AG04449 (cell line): Measurements from ENCODE around the gene CAMSAP1.

Source experiments
- CTCF ChIA-PET: fragments of 350-600 bp; formaldehyde crosslinking; extraction: SDS; loops from one replicate; lab custom pipeline; 2021; ENCODE audit warnings: antibody characterized with exemption; lab: Yijun Ruan, JAX
- POLR2A ChIA-PET: fragments of 400-600, 350-600 bp; formaldehyde crosslinking; extraction: SDS; loops from one replicate; lab custom pipeline; 2020; ENCODE audit warnings: antibody characterized with exemption, inconsistent platforms; lab: Yijun Ruan, JAX
- DNase-seq: peaks from one replicate; pipeline ENCODE4 v3.0.0-alpha.2; 2010; ENCODE audit warnings: low read depth, low spot score
- H3K4me3 ChIP-seq: 2 replicates; pipeline ENCODE4 v1.5.1; 2011; ENCODE audit warnings: low read depth, mild to moderate bottlenecking, control low read depth, low read length
- CTCF ChIP-seq: IDR thresholded peaks from one replicate; pipeline ENCODE4 v1.5.1; 2011; ENCODE audit warnings: mild to moderate bottlenecking, moderate library complexity, low read length, control low read depth, inconsistent platforms; ENCODE audit not compliant: insufficient read depth; ENCODE audit errors: missing control alignments

The CAMSAP1 gene

GRCh38 chr9:135929656-135930445 lies 22.5 kb upstream of the CAMSAP1 start:
- POLR2A ChIA-PET = interaction anchor here (0.6 kb wide), 1 partner anchor 22 kb away, joined by 3 read pairs; the partner anchor contains the start of gene CAMSAP1
- TF ChIP-seq CTCF = no peak
- H3K4me3 ChIP-seq = no peak overlapping the region
- DNase-seq = no peak
- CTCF ChIA-PET = interaction anchor here (1.1 kb wide), 1 partner anchor 66 kb away, joined by 3 read pairs; no protein-coding TSS in a partner anchor

- TF ChIP-seq CTCF = no peak
- DNase-seq = no peak
- CTCF ChIA-PET = interaction anchor here (1.1 kb wide), 1 partner anchor 65 kb away, joined by 3 read pairs; no protein-coding TSS in a partner anchor
- POLR2A ChIA-PET = interaction anchor here (0.7 kb wide), 1 partner anchor 821 kb away, joined by 3 read pairs; no protein-coding TSS in a partner anchor
- H3K4me3 ChIP-seq = no peak overlapping the region
These were observed 21.6 kb upstream of the CAMSAP1 start for GRCh38 chr9:135928731-135929655.

- POLR2A ChIA-PET = interaction anchor here (0.7 kb wide), 1 partner anchor 822 kb away, joined by 3 read pairs; no protein-coding TSS in a partner anchor
- H3K4me3 ChIP-seq = no peak overlapping the region
- no peak for DNase-seq
- CTCF ChIA-PET = no interaction called here
- no peak for TF ChIP-seq CTCF
These were observed 20.9 kb upstream of the CAMSAP1 start for GRCh38 chr9:135928074-135928730.

GRCh38 chr9:135927195-135928013 lies 20.1 kb upstream of the CAMSAP1 start:
- H3K4me3 ChIP-seq = no peak overlapping the region
- no peak for TF ChIP-seq CTCF
- ChIA-PET CTCF (no interaction called here), POLR2A (no interaction called here)
- no peak for DNase-seq

GRCh38 chr9:135926402-135927194 lies 19.3 kb upstream of the CAMSAP1 start:
- ChIA-PET POLR2A (no interaction called here), CTCF (no interaction called here)
- H3K4me3 ChIP-seq = no peak overlapping the region
- TF ChIP-seq CTCF = no peak
- no peak for DNase-seq
